ENCODE data around the gene FBXW10.
"Not testable (repeated sequence)": the region's sequence is repeated elsewhere in the genome, so short reads cannot be mapped to it uniquely, and the experiment has no call there.

The FBXW10 gene, protein sequence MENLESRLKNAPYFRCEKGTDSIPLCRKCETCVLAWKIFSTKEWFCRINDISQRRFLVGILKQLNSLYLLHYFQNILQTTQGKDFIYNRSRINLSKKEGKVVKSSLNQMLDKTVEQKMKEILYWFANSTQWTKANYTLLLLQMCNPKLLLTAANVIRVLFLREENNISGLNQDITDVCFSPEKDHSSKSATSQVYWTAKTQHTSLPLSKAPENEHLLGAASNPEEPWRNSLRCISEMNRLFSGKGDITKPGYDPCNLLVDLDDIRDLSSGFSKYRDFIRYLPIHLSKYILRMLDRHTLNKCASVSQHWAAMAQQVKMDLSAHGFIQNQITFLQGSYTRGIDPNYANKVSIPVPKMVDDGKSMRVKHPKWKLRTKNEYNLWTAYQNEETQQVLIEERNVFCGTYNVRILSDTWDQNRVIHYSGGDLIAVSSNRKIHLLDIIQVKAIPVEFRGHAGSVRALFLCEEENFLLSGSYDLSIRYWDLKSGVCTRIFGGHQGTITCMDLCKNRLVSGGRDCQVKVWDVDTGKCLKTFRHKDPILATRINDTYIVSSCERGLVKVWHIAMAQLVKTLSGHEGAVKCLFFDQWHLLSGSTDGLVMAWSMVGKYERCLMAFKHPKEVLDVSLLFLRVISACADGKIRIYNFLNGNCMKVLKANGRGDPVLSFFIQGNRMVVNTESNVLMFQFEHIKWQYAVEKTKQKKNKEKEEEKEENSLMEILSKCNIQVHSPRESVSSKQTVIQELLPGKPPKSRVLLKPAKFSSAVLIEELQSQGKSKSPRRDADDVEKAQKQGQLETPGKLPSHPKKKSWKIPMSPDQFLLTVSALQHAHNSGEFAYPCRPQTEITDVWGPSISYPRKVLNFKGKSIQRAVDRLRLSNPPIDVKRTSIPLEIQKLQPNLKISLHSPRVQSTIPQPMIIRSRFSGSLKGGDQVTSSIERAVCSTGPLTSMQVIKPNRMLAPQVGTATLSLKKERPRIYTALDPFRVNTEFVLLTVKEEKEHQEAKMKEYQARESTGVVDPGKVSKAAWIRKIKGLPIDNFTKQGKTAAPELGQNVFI

DNA sequence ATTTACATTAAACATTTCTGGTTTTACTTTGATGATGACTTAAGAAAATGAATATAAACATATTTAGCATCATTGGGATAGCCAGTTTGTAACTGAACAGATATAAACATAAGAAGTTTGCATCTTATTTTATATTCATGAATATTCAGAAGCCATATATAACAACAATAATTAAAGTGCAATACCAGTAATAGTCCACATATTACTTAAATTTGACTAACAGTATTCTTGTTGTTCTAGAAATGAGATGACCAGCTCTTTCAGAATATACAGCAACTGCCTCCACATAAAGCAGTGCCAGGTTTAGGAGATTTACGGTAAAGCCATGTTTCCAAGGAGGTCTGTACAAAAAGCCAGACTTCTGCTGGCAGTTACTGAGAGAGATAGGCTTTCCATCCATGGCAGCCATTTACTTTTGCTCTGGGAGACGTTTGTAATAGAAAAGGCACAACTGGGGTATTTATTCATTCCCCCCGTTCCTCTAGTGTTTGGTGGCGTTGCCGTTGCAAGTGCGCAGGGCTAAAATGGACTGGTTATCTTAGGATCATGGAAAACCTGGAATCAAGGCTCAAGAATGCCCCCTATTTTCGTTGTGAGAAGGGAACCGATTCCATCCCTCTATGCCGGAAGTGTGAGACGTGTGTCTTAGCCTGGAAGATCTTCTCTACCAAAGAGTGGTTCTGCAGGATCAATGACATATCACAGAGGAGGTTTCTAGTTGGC is at the start of gene FBXW10:
TSS of gene FBXW10 (plus strand) at position 356 of the 723 bp plus-strand sequence. CDS start at position 547, 191 bp downstream.
- DNase-seq: not testable (repeated sequence)

DNA sequence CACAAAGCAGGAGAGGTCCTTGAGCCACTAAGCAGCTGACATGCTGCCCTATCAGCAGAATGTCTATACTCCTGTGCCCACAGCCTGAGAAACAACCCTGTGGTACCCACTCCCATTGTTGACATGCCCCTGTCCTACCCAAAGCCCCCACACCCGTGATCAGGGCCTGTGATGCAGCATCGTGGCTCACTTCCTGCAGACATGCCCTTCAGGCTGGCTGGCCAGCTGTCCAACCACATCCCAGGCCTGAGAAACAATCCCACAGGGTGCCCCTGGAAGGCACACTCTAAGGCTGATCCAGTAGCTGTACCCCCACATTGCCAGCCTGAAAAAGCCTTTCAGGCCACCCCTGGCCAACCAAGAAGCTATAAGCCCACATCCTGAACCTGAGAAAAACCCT is 48.7 kb upstream of the FBXW10 start:
- DNase-seq: not testable (repeated sequence)

DNA sequence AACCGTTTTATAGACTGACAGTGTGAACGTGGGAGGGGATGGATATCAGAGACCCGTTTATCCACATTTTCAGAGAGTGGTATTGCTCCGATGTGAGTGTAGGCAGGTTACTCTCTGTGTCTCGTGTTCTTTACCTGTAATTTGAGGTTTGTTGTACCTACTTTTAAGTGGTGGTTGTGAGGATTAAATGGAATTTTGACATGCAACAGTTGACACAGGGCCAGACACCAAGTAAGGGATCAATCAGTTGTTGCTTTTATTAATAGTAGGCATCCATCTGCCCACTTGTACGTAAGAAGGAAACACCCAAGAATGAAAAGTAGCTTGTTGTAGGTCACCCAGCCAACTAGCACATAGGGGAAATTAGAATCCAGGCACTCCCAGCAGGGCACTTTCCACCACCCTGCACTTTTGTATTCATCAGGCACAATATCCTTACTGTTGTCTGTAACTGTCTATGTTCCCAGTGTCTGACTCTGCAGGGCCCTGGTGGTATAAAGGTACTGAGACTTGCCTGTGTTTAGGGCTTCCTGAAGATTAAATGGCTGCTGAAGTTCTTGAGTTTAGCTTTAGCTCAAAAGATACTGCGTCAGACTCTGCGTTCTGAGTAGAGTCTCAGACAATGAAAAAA is 45.3 kb upstream of the FBXW10 start:
- DNase-seq: not testable (repeated sequence)

DNA sequence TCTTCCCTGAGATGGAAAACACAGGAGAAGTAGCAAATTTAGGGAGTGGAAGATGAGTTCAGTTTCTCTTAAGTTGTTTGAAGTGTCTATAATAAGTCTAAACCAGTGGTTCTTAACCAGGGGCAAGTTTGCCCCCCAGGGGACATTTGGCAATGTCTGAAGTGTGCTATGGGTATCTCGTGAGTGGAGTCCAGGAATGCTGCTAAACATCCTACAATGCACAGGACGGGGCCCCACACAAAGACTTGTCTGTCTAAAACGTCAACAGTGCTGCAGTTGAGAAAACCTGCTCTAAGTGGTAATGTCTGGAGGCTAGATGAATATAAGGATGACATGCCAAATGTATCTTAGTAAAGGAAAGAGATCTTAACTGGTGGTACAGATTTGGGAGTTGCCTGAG is 37.9 kb upstream of the FBXW10 start:
- not testable (repeated sequence) for DNase-seq

DNA sequence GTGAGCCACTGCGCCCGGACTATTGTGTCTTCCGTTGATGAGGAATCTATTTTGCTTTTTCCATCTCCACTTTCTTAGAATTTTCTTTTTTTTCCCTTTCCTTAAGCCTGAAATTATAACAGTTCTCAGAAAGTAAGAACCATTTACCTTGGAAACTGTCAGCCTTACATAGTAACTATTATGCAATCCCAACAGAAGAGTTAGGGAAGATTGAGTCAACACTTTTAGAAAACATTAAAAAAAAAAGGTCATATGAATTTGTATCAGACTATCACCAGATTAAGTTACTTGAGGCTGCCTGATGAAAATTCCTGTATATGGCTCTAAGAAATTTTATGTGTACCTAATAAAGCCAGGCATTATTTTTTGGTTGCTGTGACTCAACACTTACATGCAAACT is 35.6 kb upstream of the FBXW10 start:
- DNase-seq: not testable (repeated sequence)

DNA sequence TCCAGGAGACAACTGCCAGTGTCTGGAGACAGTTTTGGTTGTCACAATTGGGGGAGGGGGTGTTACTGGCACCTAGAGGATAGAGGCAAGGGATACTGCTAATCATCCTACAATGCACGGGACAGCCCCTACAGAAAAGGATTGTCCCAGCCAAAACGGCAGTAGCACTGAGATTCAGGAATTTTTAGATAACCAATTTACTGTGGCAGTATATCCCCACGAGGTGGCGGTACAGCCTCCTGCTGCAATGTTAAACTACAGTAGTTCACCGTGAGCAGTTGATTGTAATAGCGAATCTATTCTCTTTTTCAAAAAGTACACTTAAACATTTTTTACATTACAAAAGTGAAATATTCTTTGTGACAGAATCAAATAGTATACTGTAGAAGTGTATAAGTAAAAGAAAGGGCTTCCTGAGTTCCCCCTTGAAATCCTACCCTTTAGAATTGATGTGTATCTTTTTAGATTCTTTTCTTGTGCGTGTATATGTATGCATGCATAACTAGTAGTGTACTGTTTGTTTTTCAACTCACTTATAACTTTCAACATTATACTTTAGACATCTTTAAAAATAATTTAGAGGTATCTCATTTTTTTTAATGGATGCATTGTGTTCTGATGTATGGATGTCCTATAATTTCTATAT is 31.4 kb upstream of the FBXW10 start:
- peak; percentile 36 for DNase-seq

DNA sequence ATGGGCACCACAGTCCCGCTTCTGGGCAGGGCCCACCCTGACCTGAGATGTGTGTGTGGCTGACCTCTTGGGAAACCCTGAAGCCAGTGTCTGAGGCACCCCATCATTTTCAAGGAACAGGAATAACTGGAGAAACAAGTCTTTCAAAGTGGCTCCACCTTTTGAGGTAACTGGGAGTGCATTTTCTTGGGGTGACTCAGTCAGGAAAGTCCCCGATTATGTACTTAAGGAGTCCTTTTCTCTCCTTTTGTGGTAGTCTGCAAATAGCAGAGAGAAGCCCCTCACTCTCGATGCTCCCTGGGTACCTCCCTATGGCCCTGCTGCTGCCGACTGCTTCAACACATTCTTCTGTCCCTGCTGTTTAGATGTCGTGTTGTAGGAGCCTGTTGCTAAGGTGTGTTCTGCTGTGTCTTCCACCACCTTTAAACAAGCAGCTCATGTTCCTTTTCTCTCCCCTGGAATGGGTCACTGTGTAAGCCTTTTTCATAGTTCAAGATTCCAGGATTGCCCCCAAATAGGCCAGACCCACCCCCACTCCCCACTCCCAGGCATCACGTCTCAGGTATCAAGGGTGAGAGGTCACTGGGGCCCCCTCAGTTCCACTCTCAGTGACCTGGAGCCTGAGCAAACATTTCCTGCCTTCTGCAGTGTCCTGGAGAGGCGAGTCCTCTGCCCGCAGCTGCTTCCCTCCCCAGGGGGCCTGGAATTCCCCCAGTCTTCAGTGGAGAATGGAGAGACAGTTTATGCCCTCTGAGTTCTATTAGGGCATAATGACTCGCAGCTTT is 25.0 kb upstream of the FBXW10 start:
- not testable (repeated sequence) for DNase-seq

DNA sequence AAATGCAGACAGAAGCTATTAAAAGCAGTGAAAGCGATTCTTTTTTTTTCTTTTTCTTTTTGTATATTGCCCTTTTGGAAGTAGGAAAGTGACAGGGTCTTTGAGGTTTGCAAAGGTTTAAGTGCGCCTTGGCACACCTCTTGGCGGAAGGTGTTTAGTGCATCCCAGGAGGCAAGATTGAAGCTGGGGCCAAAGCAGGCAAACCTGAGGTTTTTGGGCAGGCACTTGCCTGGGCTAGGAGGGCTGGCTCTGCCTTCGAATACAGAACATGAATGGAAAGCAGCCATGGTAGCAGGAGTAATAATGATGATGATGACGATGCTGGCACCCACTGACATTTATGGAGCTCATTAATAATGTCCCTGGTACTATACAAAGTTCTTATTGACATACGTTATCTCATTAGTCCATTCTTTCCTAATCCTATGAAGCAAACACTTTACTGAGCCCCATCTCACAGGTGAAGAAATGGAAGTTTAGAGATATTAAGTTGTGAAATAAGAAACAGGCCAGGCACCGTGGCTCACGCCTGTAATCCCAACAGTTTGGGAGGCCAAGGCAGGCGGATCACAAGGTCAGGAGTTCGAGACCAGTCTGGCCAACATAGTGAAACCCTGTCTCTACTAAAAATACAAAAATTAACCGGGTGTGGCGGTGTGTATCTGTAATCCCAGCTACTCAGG is 24.3 kb upstream of the FBXW10 start:
- DNase-seq: not testable (repeated sequence)

DNA sequence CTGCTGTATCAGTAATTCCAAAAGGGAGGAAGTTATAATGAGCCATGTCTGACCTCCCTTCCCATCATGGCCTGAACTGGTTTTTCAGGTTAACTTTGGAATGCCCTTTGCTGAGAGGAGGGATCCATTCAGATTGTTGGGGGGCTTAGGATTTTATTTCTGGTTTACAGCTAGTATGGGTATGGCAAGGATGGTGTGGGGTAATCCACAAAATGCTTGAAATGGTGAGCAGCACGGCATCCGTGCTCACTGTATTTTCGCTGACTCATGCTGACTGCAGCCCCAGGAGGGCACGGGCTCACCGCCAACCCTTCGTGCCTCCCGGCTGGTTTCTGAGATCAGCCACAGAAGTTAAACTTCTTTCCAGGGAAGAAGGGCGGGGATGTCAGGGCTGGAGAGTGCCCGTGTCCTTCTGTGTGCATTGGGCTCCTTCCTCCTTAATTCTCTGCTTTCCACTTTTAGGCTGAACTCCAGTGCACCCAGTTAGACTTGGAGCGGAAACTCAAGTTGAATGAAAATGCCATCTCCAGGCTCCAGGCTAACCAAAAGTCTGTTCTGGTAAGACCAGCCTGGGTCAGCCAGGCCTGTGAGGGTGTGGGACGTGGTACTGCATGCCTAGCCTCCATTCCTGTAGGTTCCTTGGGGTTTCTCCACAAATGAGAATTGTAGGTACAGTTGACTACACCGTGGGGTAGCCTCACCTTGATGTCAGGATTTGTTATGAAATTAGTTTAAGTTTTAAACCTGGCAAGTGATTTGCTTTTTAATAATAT is 21.9 kb upstream of the FBXW10 start:
- not testable (repeated sequence) for DNase-seq

DNA sequence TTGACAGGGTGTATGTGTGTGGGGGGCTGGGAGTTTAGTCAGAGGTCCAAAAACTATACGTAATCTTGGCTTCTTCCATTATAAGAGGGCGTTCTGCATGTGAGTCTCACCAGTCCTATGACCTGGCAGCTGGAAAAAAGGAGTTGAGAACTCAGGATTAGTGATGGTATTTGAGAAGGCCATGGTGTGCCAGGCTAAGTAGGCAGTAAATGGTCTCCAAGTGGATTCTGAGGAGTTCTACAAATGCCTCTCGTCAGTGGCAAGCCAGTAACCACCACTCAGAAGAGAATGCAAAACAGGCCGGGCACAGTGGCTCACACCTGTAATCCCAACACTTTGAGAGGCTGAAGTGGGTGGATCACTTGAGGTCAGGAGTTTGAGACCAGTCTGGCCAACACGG is 21.2 kb upstream of the FBXW10 start:
- DNase-seq: not testable (repeated sequence)

DNA sequence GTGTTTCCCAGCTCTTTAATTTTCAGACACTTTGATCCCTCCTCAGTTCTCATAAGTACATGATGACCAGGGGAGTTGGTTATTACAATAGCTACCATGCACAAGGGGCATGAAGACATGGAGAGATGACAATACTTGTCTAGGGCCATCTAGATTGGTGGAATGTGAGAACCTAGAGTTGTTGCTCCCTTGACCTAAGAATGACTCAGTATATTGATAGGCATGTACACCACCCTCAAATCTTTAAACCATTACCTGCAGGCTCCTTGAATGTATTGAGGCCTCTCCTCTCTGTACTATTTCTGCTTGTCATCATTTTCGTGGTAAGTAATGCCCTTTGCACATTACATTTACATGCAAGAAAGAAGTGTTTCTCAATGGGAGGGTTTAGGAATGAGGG is 20.3 kb upstream of the FBXW10 start:
- DNase-seq: not testable (repeated sequence)

DNA sequence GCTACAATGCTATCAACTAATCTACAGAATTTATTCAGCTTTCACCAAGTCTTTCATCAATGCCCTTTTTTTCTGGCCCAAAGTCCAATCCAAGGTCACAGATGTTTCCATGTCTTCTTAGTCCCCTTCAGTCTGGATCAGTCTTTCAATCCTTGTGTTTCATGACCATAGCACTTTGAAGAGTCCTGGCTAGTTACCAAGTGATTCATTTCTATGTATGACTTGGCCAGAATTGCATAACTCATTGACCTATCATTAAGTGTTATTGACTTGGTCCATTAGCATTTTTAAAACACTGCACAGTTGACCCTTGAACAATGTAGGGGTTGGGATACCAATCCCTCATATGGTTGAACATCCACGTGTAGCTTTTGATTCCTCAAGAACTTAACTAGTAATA is 11.4 kb upstream of the FBXW10 start:
- not testable (repeated sequence) for DNase-seq

DNA sequence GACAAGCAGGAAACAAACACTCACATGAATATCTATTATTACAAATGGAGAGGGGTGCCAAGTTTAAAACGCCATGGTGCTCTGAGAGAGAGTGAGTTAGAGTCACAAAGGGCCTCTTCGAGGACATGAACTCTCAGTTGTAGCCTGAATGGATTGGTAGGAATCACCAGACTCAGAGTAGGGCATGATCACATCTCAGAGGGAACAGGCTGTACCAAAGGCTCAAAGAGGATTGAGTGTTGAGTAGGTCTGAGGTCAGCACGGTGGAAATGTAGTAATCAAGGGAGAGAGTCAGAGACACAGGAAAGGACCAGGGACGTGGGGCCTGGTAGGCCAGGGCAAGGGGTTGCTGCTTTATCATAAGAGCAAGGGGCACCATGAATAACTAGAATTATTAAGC is 10.5 kb upstream of the FBXW10 start:
- DNase-seq: not testable (repeated sequence)

DNA sequence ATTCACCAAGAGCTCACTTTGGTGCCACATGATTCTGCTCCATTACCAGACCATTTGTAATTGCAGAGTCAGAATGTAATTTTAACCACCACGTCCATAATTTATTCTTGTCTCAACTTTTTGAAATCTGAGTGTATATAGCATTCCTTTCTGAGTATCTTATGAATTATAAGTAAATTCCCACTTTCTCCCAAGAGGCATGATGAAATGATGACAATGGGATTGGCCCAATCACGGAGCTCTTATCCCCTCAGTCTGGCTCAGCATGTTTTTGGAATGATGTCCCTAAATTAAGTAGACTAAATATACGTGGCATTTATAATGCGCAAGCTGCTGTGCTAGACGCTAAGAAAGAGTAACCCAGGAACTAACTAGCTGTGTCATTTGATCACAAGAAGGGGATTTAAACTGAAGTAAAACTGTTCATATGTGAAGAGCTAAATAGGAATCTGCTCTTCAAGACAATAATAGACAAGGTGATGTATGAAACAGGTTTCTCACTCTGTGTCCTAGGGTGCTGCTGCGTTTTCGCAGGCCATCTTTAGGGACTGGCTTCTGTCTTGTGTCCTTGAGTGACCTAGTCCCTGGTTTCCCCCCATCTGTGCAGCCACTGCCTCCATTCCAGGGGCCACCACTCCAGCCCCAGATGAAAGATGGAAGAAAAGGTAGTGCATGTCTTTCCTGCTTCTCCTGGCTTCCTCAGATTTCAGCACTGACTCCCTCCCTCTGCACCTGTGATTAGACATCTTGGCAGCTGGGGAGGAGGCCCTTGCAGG is 4.0 kb upstream of the FBXW10 start:
- not testable (repeated sequence) for DNase-seq

DNA sequence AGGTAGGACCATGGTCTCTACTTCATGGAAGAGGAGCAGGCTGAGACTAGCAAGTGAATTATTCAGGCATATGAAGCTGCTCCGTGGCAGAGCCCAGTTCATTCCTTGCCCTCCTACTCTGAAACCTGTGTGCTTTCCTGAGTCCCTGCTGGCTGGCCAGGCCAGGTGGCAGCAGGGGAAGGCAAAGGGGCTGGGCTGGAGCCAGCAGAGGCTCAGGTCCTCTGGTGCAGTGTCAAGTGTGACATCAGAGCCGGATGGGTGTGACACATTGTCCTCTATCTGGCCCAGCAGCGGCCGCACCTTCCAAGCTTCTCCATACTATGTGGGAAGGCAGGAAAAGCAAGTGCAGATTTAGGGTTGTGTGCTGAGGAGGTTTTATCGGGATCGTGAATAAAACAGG is 2.6 kb upstream of the FBXW10 start:
- DNase-seq: not testable (repeated sequence)

DNA sequence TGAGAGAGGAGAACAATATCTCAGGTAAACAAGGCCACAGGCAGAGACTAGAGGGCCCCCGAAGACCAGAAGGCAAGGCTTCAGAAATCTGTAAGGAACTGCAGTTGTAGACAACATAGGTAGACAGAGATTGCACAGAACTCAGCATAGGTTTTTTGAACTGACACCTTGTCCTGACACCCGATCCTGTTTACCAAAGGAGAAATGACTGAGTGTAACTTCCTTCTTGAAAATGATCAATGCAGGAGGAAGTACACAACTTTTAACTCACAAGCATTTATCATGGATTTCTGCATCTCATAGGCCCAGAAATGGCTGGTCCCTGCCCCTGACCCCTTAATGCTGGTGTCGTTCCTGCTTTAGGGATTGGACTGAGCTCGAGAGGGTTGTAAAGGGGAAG is 872 bp downstream of the FBXW10 start:
- not testable (repeated sequence) for DNase-seq

DNA sequence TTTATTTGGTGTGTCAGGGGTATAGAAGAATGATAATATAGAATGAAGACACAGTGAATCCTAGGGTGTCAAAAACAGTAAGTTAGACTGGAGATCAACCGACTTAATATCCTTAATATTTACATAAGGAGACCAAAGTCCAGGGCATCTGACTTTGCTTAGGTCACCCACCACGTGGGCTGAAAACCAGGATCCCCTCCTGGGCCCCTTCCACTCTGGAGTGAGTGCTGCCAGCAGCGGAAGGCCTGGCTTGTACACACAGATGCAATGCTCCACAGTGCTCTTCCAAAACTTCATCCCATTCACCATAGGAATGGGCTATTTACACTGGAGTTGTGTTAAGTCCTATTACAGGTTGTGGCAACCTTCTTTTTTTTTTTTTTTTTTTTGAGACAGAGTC is 2.7 kb downstream of the FBXW10 start:
- DNase-seq: not testable (repeated sequence)

DNA sequence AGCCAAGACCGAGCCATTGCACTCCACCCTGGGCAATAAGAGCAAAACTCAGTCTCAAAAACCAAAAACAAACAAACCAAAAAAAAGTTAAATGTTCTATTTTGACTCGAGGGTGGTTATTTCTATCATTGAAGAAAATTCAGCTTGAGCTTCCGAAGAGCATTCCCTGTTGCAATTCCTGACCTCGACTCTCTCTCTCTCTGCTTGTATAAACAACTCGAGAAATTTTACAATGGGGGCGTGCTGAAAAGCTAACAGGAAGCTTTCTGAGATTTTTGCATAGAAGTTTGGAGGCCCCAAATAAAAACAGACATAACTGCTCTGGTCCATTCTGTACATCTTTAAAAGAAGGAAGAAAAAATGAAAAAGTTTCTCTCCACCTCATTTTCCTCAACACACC is 3.6 kb downstream of the FBXW10 start:
- DNase-seq: not testable (repeated sequence)

DNA sequence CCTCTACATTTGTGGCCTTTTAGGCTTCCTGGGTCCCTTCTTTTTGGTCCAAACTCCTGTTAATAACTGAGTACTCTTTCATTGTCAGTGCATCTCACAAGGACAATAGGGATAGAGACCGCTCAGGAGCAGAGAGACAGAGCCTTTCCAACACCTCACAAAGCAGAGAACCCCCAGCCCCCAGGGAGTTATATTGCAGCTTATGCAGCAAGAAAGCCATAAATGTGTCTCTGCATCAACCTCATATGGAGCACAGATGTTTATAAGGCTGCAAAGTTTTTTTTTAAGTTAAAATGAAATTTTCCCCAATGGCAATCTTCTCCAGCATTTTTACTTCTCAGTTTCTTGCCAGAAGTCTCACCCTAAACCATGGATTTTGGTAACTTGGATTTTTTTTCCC is 6.4 kb downstream of the FBXW10 start:
- not testable (repeated sequence) for DNase-seq
